ENCODE results near the gene TGM3.

TGM3 gene

GRCh38 chr20:2285613-2286012, 10.2 kb upstream of the TGM3 start:
- no peak for FAIRE-seq

GRCh38 chr20:2287504-2287903, 8.3 kb upstream of the TGM3 start:
- FAIRE-seq, result no peak

GRCh38 chr20:2289475-2289874, 6.3 kb upstream of the TGM3 start:
- FAIRE-seq, result no peak

GRCh38 chr20:2290486-2290885, 5.3 kb upstream of the TGM3 start:
- no peak for FAIRE-seq

- no peak for FAIRE-seq
These were observed 3.2 kb upstream of the TGM3 start for GRCh38 chr20:2292416-2293110.

- no peak for FAIRE-seq
These were observed 2.3 kb upstream of the TGM3 start for GRCh38 chr20:2293486-2293885.

- FAIRE-seq, result no peak
These were observed 1.8 kb upstream of the TGM3 start for GRCh38 chr20:2293971-2294370.

GRCh38 chr20:2295286-2295685, 515 bp upstream of the TGM3 start:
- no peak for FAIRE-seq

GRCh38 chr20:2296524-2297356, 939 bp downstream of the TGM3 start:
- FAIRE-seq, result no peak

- no peak for FAIRE-seq
These were observed 1.5 kb downstream of the TGM3 start for GRCh38 chr20:2297357-2297728.

- FAIRE-seq, result no peak
These were observed 2.3 kb downstream of the TGM3 start for GRCh38 chr20:2298116-2298515.

- no peak for FAIRE-seq
These were observed 2.9 kb downstream of the TGM3 start for GRCh38 chr20:2298701-2299100.

- no peak for FAIRE-seq
These were observed 3.5 kb downstream of the TGM3 start for GRCh38 chr20:2299301-2299700.

- FAIRE-seq, result no peak
These were observed 4.2 kb downstream of the TGM3 start for GRCh38 chr20:2300002-2300401.

- no peak for FAIRE-seq
These were observed 4.6 kb downstream of the TGM3 start for GRCh38 chr20:2300420-2300819.

- FAIRE-seq, result no peak
These were observed 5.4 kb downstream of the TGM3 start for GRCh38 chr20:2301164-2301622.

- no peak for FAIRE-seq
These were observed 6.7 kb downstream of the TGM3 start for GRCh38 chr20:2302384-2303060.

GRCh38 chr20:2303673-2304072, 7.9 kb downstream of the TGM3 start:
- no peak for FAIRE-seq

GRCh38 chr20:2304180-2304579, 8.4 kb downstream of the TGM3 start:
- no peak for FAIRE-seq

GRCh38 chr20:2305029-2305428, 9.2 kb downstream of the TGM3 start:
- no peak for FAIRE-seq

- no peak for FAIRE-seq
These were observed 9.7 kb downstream of the TGM3 start for GRCh38 chr20:2305479-2305878.

- no peak for FAIRE-seq
These were observed 10.1 kb downstream of the TGM3 start for GRCh38 chr20:2305946-2306345.

GRCh38 chr20:2307136-2307535, 11.3 kb downstream of the TGM3 start:
- no peak for FAIRE-seq

GRCh38 chr20:2311329-2311728, 15.5 kb downstream of the TGM3 start:
- no peak for FAIRE-seq

Data from G401.6 (cell line).